ENCODE results near the gene ERC2.

GRCh38 chr3:56089739-56090138 is 378.5 kb downstream of the ERC2 start:
- TF ChIP-seq CTCF (IDR thresholded peaks at IDR 0.05; ENCODE audit: control extremely low read depth in 1 of 3, insufficient read depth in 1 of 3, low read depth in 1 of 3, low read length in 3 of 3) (peak in 2 of 3 experiments; percentile 23 to 32; a peak in 2 of 4 replicates), USF2 (IDR thresholded peaks at IDR 0.05; ENCODE audit: low read length) (no peak), RAD21 (IDR thresholded peaks at IDR 0.05 in 1 of 2, conservative IDR thresholded peaks at IDR 0.05 in 1 of 2; ENCODE audit: low read depth in 2 of 2, low read length in 2 of 2) (peak; percentile 41 to 66), MAFK (IDR thresholded peaks at IDR 0.05; ENCODE audit: low read depth, low read length) (no peak), BCL11A (IDR thresholded peaks at IDR 0.05; ENCODE audit: low read depth in 2 of 2, low read length in 2 of 2) (no peak), SP1 (IDR thresholded peaks at IDR 0.05; ENCODE audit: low read depth, low read length) (no peak)

All from H1 (cell line).